OCI-LY7 (cell line): Measurements from ENCODE around the gene ZSWIM8.
"Not testable (repeated sequence)": the region's sequence is repeated elsewhere in the genome, so short reads cannot be mapped to it uniquely, and the experiment has no call there.

Source experiments
- EZH2phosphoT487 ChIP-seq: fragments of 200-600 bp; sonication (generic); IDR thresholded peaks from 2 replicates; pipeline ENCODE4 v1.6.1; 2018; ENCODE audit warnings: low read depth, borderline replicate concordance, mild to moderate bottlenecking, mixed run types, antibody characterized with exemption, low read length, moderate library complexity, mixed read lengths
- TF ChIP-seq, protein P1 (sequence below): fragments of 200-600 bp; sonication (generic); conservative IDR thresholded peaks from 2 replicates; pipeline ENCODE4 v1.5.1; 2014; ENCODE audit warnings: mild to moderate bottlenecking, antibody characterized with exemption, low read length, moderate library complexity, mixed read lengths

DNA sequence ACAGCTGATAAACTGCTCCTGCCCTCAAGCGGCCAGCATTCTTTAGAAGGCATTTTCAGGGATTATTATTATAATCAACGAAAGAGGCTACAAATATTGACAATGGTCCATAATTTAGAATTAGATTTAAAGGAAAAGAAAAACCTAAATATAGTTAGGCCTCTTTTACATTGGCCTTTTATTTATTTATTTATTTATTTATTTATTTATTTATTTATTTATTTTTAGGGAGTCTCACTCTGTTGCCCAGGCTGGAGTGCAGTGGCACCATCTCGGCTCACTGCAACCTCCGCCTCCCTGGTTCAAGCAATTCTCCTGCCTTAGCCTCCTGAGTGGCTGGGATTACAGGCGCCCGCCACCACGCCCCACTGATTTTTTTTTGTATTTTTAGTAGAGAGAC is 43.7 kb downstream of the ZSWIM8 start:
- TF ChIP-seq, protein P1, sequence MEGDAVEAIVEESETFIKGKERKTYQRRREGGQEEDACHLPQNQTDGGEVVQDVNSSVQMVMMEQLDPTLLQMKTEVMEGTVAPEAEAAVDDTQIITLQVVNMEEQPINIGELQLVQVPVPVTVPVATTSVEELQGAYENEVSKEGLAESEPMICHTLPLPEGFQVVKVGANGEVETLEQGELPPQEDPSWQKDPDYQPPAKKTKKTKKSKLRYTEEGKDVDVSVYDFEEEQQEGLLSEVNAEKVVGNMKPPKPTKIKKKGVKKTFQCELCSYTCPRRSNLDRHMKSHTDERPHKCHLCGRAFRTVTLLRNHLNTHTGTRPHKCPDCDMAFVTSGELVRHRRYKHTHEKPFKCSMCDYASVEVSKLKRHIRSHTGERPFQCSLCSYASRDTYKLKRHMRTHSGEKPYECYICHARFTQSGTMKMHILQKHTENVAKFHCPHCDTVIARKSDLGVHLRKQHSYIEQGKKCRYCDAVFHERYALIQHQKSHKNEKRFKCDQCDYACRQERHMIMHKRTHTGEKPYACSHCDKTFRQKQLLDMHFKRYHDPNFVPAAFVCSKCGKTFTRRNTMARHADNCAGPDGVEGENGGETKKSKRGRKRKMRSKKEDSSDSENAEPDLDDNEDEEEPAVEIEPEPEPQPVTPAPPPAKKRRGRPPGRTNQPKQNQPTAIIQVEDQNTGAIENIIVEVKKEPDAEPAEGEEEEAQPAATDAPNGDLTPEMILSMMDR, result not testable (repeated sequence)
- TF ChIP-seq EZH2phosphoT487, result not testable (repeated sequence)
